Esophagus squamous epithelium (tissue), 5 donors: ENCODE measurements around the gene ZBTB46. TPM values are rescaled to one million over a fixed set of nuclear protein-coding genes. Genes with fewer than 3 reads are reported as not detected.
A peak's percentile ranks its signal among the peaks of the same experiment; 100 is the strongest.

ENCODE experiments used
- DNase-seq: peaks from one replicate; lab custom pipeline; 2025; lab: John Stamatoyannopoulos, UW
- H3K27ac ChIP-seq, 4 donors: fragments of 200-600 bp; sonication (generic); one replicate each; pipeline ENCODE4 v1.5.1; 2016 to 2019; ENCODE audit warnings: mild to moderate bottlenecking in 1 of 4
- H3K27me3 ChIP-seq, 4 donors: fragments of 200-600 bp; sonication (generic); 1 replicate in 3 of 4; 2 replicates in 1 of 4; pipeline versions ENCODE4 v1.5.1 to v1.6.0; 2017 to 2021; ENCODE audit warnings: antibody characterized with exemption in 1 of 4
- H3K36me3 ChIP-seq, 3 donors: fragments of 200-600 bp; sonication (generic); one replicate each; pipeline ENCODE4 v1.5.1; 2016 to 2019
- H3K4me1 ChIP-seq, 3 donors: fragments of 200-600 bp; sonication (generic); one replicate each; pipeline ENCODE4 v1.5.1; 2017 to 2019
- H3K4me3 ChIP-seq, 4 donors: fragments of 200-600 bp; sonication (generic); 1 replicate in 3 of 4; 2 replicates in 1 of 4; pipeline ENCODE4 v1.5.1; 2016 to 2019; ENCODE audit warnings: mild to moderate bottlenecking in 2 of 4, moderate library complexity in 1 of 4
- H3K9me3 ChIP-seq, 3 donors: fragments of 200-600 bp; sonication (generic); one replicate each; pipeline ENCODE4 v1.5.1; 2016 to 2019
- CTCF ChIP-seq, 6 experiments: fragments of 450-650 bp in 4 of 6; fragments of 200-600 bp in 2 of 6; sonication (generic) in 2 of 6; IDR thresholded peaks; one replicate each; pipeline ENCODE4 v1.5.1; 2016 to 2019; ENCODE audit warnings: antibody characterized with exemption in 6 of 6, mild to moderate bottlenecking in 4 of 6, moderate library complexity in 4 of 6
- POLR2A ChIP-seq, 4 donors: fragments of 450-650 bp; IDR thresholded peaks; one replicate each; pipeline ENCODE4 v1.6.1; 2017; ENCODE audit warnings: antibody characterized with exemption in 4 of 4, mild to moderate bottlenecking in 4 of 4, moderate library complexity in 3 of 4
- WGBS, 2 donors: methylation state at CpG; one replicate each; pipeline ENCODE4 v1.1.5; 2018; 5-methylcytosine and 5-hydroxymethylcytosine counted together
- intact Hi-C: fragments of 100-400 bp; cut with DNase I; formaldehyde crosslinking; loops from one replicate; pipeline ENCODE4 v1.15.0; 2022
- total RNA-seq, 4 donors: library from RNA; depleted of rRNA; stranded (reverse); fragments of >200 nt; gene quantifications; one replicate each; pipeline ENCODE4 v1.1.0, GENCODE V29; 2016
- donor health status: DM: yes; HTN: yes; CAD: no.

The ZBTB46 gene
- total RNA-seq, 4 donors from 2014 or later, result 0.79 to 4.2 (median 2.0) TPM

- Histone ChIP-seq H3K4me3 (peak overlapping the region; percentile 51 to 90 (median 64)), H3K27ac (peak overlapping the region; percentile 82 to 98 (median 94)), H3K4me1 (peaks cover 45 to 68% (median 46%) of the 10 kb centered on the region in 3 donors), H3K9me3 (no peaks in the 10 kb centered on the region), H3K27me3 (no peaks in the 10 kb centered on the region), H3K36me3 (peaks cover 4 to 42% (median 19%) of the 10 kb centered on the region in 3 donors)
- TF ChIP-seq CTCF (IDR thresholded peaks at IDR 0.05) (no peak), POLR2A (IDR thresholded peaks at IDR 0.05) (no peak)
- intact Hi-C loops, result no loop called here
- WGBS, 2 donors, result no CpG with 5 or more reads among the region's 80 CpGs
- DNase-seq, result no peak
These were observed 90.9 kb downstream of the ZBTB46 start for GRCh38 chr20:63740070-63740626.

GRCh38 chr20:63739130-63740069 lies 91.7 kb downstream of the ZBTB46 start, which contains the start of gene SLC2A4RG:
SLC2A4RG (plus strand) TSS chr20:63739776; CDS start chr20:63739913, 137 bp downstream.
- Histone ChIP-seq H3K9me3 (no peaks in the 10 kb centered on the region), H3K27me3 (no peaks in the 10 kb centered on the region), H3K4me1 (peaks cover 45 to 68% (median 46%) of the 10 kb centered on the region in 3 donors), H3K4me3 (peak within 1 kb of the TSS; percentile 51 to 90 (median 64)), H3K36me3 (peaks cover 4 to 49% (median 23%) of the 10 kb centered on the region in 3 donors), H3K27ac (peak within 1 kb of the TSS; percentile 87 to 98 (median 94))
- no CpG with 5 or more reads among the region's 136 CpGs for WGBS, 2 donors
- intact Hi-C loops, result loop anchor here (5.0 kb wide), 1 partner anchor 202 kb away; the partner anchor contains the start of gene PTK6
- TF ChIP-seq POLR2A (IDR thresholded peaks at IDR 0.05), result no peak
- no peak for TF ChIP-seq CTCF (IDR thresholded peaks at IDR 0.05)
- no peak for DNase-seq

GRCh38 chr20:63738687-63739129 lies 92.4 kb downstream of the ZBTB46 start:
- Histone ChIP-seq H3K9me3 (no peaks in the 10 kb centered on the region), H3K4me3 (peak overlapping the region; percentile 34 to 77 (median 54)), H3K27ac (peak overlapping the region; percentile 75 to 93 (median 88)), H3K27me3 (no peaks in the 10 kb centered on the region), H3K4me1 (peaks cover 45 to 68% (median 46%) of the 10 kb centered on the region in 3 donors), H3K36me3 (peaks cover 4 to 50% (median 25%) of the 10 kb centered on the region in 3 donors)
- WGBS, 2 donors, result 40% methylated on average over 2 of the region's 26 CpGs; no CpG with 5 or more reads in 1 of the 2 donors
- no peak for DNase-seq
- TF ChIP-seq CTCF (IDR thresholded peaks at IDR 0.05) (no peak), POLR2A (IDR thresholded peaks at IDR 0.05) (no peak)
- intact Hi-C loops, result loop anchor here (5.0 kb wide), 1 partner anchor 201 kb away; the partner anchor contains the start of gene PTK6

GRCh38 chr20:63737945-63738686 lies 92.9 kb downstream of the ZBTB46 start:
- H3K27ac ChIP-seq, result peak overlapping the region; percentile 75 to 93 (median 88)
- H3K27me3 ChIP-seq, result no peaks in the 10 kb centered on the region
- no peak for TF ChIP-seq POLR2A (IDR thresholded peaks at IDR 0.05)
- no peak for TF ChIP-seq CTCF (IDR thresholded peaks at IDR 0.05)
- H3K36me3 ChIP-seq, result peaks cover 0 to 50% (median 27%) of the 10 kb centered on the region in 3 donors
- WGBS, 2 donors, result 0% methylated on average over 1 of the region's 43 CpGs; no CpG with 5 or more reads in 1 of the 2 donors
- intact Hi-C loops, result loop anchor here (5.0 kb wide), 1 partner anchor 201 kb away; the partner anchor contains the start of gene PTK6
- DNase-seq, result no peak
- peak overlapping the region; percentile 31 to 77 (median 54) for H3K4me3 ChIP-seq
- peaks cover 45 to 68% (median 46%) of the 10 kb centered on the region in 3 donors for H3K4me1 ChIP-seq
- no peaks in the 10 kb centered on the region for H3K9me3 ChIP-seq
